DOHH2 (cell line): ENCODE measurements around the gene NDRG2.

Experiments used
- H3F3A ChIP-seq: fragments of 200-600 bp; sonication (generic), shearing (Covaris generic); 2 replicates; pipeline ENCODE4 v1.6.0; 2016; ENCODE audit warnings: antibody characterized with exemption, mild to moderate bottlenecking; ENCODE audit not compliant: control insufficient read depth, insufficient read depth
- H3K27ac ChIP-seq: fragments of 200-600 bp; sonication (generic); 2 replicates; pipeline ENCODE4 v1.5.1; 2014; ENCODE audit warnings: low read depth, mild to moderate bottlenecking, low read length, moderate library complexity
- H3K27me3 ChIP-seq: fragments of 200-600 bp; sonication (generic); 2 replicates; pipeline ENCODE4 v1.6.1; 2014; ENCODE audit warnings: mild to moderate bottlenecking, low read length, mixed read lengths; ENCODE audit not compliant: control insufficient read depth
- H3K36me3 ChIP-seq: fragments of 200-600 bp; sonication (generic); 2 replicates; pipeline ENCODE4 v1.6.1; 2014; ENCODE audit warnings: mild to moderate bottlenecking, low read length, moderate library complexity, mixed read lengths; ENCODE audit not compliant: control insufficient read depth
- H3K4me1 ChIP-seq: fragments of 200-600 bp; sonication (generic); 2 replicates; pipeline ENCODE4 v1.6.1; 2014; ENCODE audit warnings: mild to moderate bottlenecking, low read length, mixed read lengths; ENCODE audit not compliant: control insufficient read depth
- H3K4me2 ChIP-seq: fragments of 200-600 bp; sonication (generic); 2 replicates; pipeline ENCODE4 v1.6.0; 2014; ENCODE audit warnings: mild to moderate bottlenecking, low read length, moderate library complexity
- H3K4me3 ChIP-seq: fragments of 200-600 bp; sonication (generic); 2 replicates; pipeline ENCODE4 v1.5.1; 2014; ENCODE audit warnings: mild to moderate bottlenecking, low read length, mixed read lengths
- H3K79me2 ChIP-seq: fragments of 200-600 bp; sonication (generic); 2 replicates; pipeline ENCODE4 v1.6.1; 2014; ENCODE audit warnings: mild to moderate bottlenecking, low read length, mixed read lengths; ENCODE audit not compliant: control insufficient read depth
- H3K9me2 ChIP-seq: fragments of 200-600 bp; sonication (generic); replicated peaks from 2 replicates; pipeline ENCODE4 v1.6.1; 2014; ENCODE audit warnings: mild to moderate bottlenecking, low read length, mixed read lengths; ENCODE audit not compliant: control insufficient read depth
- H3K9me3 ChIP-seq: fragments of 200-600 bp; sonication (generic); 2 replicates; pipeline ENCODE4 v1.6.1; 2014; ENCODE audit warnings: antibody characterized with exemption, low read length, mixed read lengths; ENCODE audit not compliant: control insufficient read depth, insufficient read depth
- H4K20me1 ChIP-seq: fragments of 200-600 bp; sonication (generic); 2 replicates; pipeline ENCODE4 v1.6.0; 2014; ENCODE audit warnings: low read depth, mild to moderate bottlenecking, antibody characterized with exemption, low read length, moderate library complexity; ENCODE audit not compliant: control insufficient read depth, insufficient read depth
- CTCF ChIP-seq: fragments of 200-600 bp; sonication (generic); IDR thresholded peaks from one replicate; pipeline ENCODE4 v1.5.1; 2014; ENCODE audit warnings: antibody characterized with exemption, mild to moderate bottlenecking, low read depth, low read length; ENCODE audit not compliant: poor library complexity, severe bottlenecking
- EZH2phosphoT487 ChIP-seq: fragments of 200-600 bp; sonication (generic); IDR thresholded peaks from 2 replicates; pipeline ENCODE4 v1.6.1; 2017; ENCODE audit warnings: borderline replicate concordance, mild to moderate bottlenecking, antibody characterized with exemption, low read length, moderate library complexity, mixed read lengths

Gene NDRG2

DNA sequence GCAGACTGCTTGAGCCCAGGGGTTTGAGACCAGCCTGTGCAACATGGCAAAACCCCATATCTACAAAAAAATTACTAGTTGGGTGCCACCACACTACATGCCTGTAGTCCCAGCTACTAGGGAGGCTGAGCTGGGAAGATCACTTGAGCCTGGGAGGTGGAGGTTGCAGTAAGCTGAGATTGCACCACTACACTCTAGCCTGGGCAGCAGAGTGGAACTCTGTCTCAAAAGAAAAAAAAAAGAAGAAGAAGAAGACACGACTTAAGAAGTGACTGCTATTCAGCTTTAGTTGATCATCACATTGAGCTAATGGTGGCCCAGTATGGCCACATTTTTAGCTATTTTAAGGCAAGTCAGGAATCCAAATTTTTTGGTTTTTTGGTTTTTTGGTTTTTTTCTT lies 44.0 kb downstream of the NDRG2 start:
- TF ChIP-seq CTCF (no peak), EZH2phosphoT487 (no peak)
- Histone ChIP-seq H3K79me2 (no peaks in the 10 kb centered on the region), H3K27ac (no peak overlapping the region), H3K4me3 (no peak overlapping the region), H3K9me2 (no peaks in the 10 kb centered on the region), H3K36me3 (no peaks in the 10 kb centered on the region), H4K20me1 (no peaks in the 10 kb centered on the region), H3K4me2 (no peak overlapping the region), H3K4me1 (peaks cover 3% of the 10 kb centered on the region), H3K27me3 (no peaks in the 10 kb centered on the region; the same call in 1 of the 2 replicates), H3F3A (no peaks in the 10 kb centered on the region), H3K9me3 (no peaks in the 10 kb centered on the region)

DNA sequence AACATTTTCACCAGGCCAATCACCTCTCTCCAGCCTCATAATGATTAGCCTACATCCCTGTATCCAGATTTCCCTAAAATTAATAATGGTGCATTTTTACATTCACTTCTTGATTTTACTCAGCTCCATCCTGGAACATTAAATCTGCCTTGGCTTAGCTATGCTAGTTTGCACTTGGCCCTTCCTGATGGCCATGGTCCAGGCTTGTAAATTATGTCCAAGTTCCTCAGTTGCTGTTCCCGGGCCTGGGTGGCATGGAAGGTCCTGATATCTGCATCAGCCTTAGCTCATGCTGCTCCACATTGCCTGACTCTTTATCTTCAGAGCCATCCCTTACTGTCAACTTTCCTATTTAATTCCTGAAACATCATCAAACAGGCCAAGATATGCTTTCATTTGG lies 46.2 kb downstream of the NDRG2 start:
- TF ChIP-seq EZH2phosphoT487: no peak
- no peak for TF ChIP-seq CTCF
- no peaks in the 10 kb centered on the region for H3K79me2 ChIP-seq
- no peak overlapping the region for H3K27ac ChIP-seq
- no peaks in the 10 kb centered on the region for H4K20me1 ChIP-seq
- no peaks in the 10 kb centered on the region for H3F3A ChIP-seq
- no peak overlapping the region for H3K4me3 ChIP-seq
- H3K27me3 ChIP-seq: no peaks in the 10 kb centered on the region; the same call in 1 of the 2 replicates
- H3K9me3 ChIP-seq: no peaks in the 10 kb centered on the region
- H3K9me2 ChIP-seq: no peaks in the 10 kb centered on the region
- no peaks in the 10 kb centered on the region for H3K36me3 ChIP-seq
- H3K4me2 ChIP-seq: no peak overlapping the region
- no peaks in the 10 kb centered on the region for H3K4me1 ChIP-seq

DNA sequence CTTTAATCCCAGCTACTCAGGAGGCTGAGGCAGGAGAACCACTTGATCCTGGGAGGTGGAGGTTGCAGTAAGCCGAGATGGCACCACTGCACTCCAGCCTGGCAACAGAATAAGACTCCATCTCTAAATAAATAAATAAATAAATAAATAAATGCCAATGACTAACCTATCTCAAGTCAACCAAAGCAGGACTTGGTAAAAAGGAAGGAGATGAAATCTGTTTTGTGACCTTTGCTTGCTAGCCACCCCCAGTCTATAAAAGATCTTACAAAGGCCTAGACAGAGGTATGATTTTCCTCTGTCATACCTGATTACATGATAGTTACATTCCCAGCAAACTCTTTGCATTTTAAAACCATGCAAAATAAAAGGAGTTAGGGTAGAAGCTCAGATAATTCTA lies 48.6 kb downstream of the NDRG2 start:
- Histone ChIP-seq H3K4me1 (peaks cover 5% of the 10 kb centered on the region), H3K79me2 (no peaks in the 10 kb centered on the region), H3K9me3 (no peaks in the 10 kb centered on the region), H4K20me1 (no peaks in the 10 kb centered on the region), H3K27ac (no peak overlapping the region), H3K9me2 (no peaks in the 10 kb centered on the region), H3K4me2 (no peak overlapping the region), H3F3A (no peaks in the 10 kb centered on the region), H3K36me3 (no peaks in the 10 kb centered on the region), H3K27me3 (peaks cover 13% of the 10 kb centered on the region), H3K4me3 (no peak overlapping the region)
- TF ChIP-seq EZH2phosphoT487: no peak
- TF ChIP-seq CTCF: no peak

- Histone ChIP-seq H3K27me3 (peaks cover 18% of the 10 kb centered on the region), H3F3A (no peaks in the 10 kb centered on the region), H3K4me3 (no peak overlapping the region), H3K4me1 (peaks cover 13% of the 10 kb centered on the region), H3K9me3 (no peaks in the 10 kb centered on the region), H4K20me1 (no peaks in the 10 kb centered on the region), H3K36me3 (no peaks in the 10 kb centered on the region), H3K4me2 (no peak overlapping the region), H3K9me2 (no peaks in the 10 kb centered on the region), H3K27ac (no peak overlapping the region), H3K79me2 (no peaks in the 10 kb centered on the region)
- no peak for TF ChIP-seq CTCF
- TF ChIP-seq EZH2phosphoT487: no peak
Measured at GRCh38 chr14:20973501-20973900, 51.4 kb downstream of the NDRG2 start.
